Osteocyte (in vitro differentiated cells): ENCODE measurements around the gene MEF2D. TPM values are rescaled to one million over a fixed set of nuclear protein-coding genes. Genes with fewer than 3 reads are reported as not detected.

Source experiments
- DNase-seq: peaks from one replicate; pipeline ENCODE4 v3.0.0; 2021; ENCODE audit warnings: mixed read lengths; ENCODE audit not compliant: unreplicated experiment; ENCODE audit errors: extremely low spot score
- H3K27ac Mint-ChIP-seq: one replicate; pipeline ENCODE4 v1.8.0; 2021; ENCODE audit warnings: mild to moderate bottlenecking, mixed read lengths; ENCODE audit not compliant: unreplicated experiment
- H3K27me3 Mint-ChIP-seq: one replicate; pipeline ENCODE4 v1.8.0; 2021; ENCODE audit warnings: mixed read lengths; ENCODE audit not compliant: unreplicated experiment
- H3K36me3 Mint-ChIP-seq: one replicate; pipeline ENCODE4 v1.8.0; 2021; ENCODE audit warnings: mixed read lengths; ENCODE audit not compliant: unreplicated experiment
- H3K4me1 Mint-ChIP-seq: one replicate; pipeline ENCODE4 v1.8.0; 2021; ENCODE audit warnings: mixed read lengths; ENCODE audit not compliant: unreplicated experiment
- H3K4me3 Mint-ChIP-seq: one replicate; pipeline ENCODE4 v1.8.0; 2021; ENCODE audit warnings: mild to moderate bottlenecking, moderate library complexity, mixed read lengths; ENCODE audit not compliant: unreplicated experiment
- H3K9me3 Mint-ChIP-seq: one replicate; pipeline ENCODE4 v1.8.0; 2021; ENCODE audit warnings: mixed read lengths; ENCODE audit not compliant: unreplicated experiment
- microRNA-seq: library from miRNA; unstranded; fragments of <30 nt; microRNA quantifications from one replicate; pipeline ENCODE4 v1.1.0, GENCODE V29; 2020; ENCODE audit not compliant: unreplicated experiment
- total RNA-seq: library from RNA; stranded (reverse); gene quantifications from 2 replicates; pipeline ENCODE4 v1.2.1, GENCODE V29; 2021
- TF ChIP-seq, protein P1 (sequence below): fragments of 200-600 bp; sonication (generic); IDR thresholded peaks from 2 replicates; pipeline ENCODE4 v1.5.0; 2021; ENCODE audit warnings: antibody characterized with exemption, mild to moderate bottlenecking, moderate library complexity

Gene MEF2D
- total RNA-seq, 1 donor from 2014 or later = 45.8 TPM

GRCh38 chr1:156418416-156419070, 82.0 kb downstream of the MEF2D start:
- no peaks in the 10 kb centered on the region for H3K36me3 Mint-ChIP-seq
- peaks cover 16% of the 10 kb centered on the region for H3K4me1 Mint-ChIP-seq
- no peak for DNase-seq
- H3K4me3 Mint-ChIP-seq = no peak overlapping the region
- TF ChIP-seq, protein P1, sequence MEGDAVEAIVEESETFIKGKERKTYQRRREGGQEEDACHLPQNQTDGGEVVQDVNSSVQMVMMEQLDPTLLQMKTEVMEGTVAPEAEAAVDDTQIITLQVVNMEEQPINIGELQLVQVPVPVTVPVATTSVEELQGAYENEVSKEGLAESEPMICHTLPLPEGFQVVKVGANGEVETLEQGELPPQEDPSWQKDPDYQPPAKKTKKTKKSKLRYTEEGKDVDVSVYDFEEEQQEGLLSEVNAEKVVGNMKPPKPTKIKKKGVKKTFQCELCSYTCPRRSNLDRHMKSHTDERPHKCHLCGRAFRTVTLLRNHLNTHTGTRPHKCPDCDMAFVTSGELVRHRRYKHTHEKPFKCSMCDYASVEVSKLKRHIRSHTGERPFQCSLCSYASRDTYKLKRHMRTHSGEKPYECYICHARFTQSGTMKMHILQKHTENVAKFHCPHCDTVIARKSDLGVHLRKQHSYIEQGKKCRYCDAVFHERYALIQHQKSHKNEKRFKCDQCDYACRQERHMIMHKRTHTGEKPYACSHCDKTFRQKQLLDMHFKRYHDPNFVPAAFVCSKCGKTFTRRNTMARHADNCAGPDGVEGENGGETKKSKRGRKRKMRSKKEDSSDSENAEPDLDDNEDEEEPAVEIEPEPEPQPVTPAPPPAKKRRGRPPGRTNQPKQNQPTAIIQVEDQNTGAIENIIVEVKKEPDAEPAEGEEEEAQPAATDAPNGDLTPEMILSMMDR = no peak
- H3K27ac Mint-ChIP-seq = no peak overlapping the region
- no peaks in the 10 kb centered on the region for H3K9me3 Mint-ChIP-seq
- peaks cover 92% of the 10 kb centered on the region for H3K27me3 Mint-ChIP-seq

DNA sequence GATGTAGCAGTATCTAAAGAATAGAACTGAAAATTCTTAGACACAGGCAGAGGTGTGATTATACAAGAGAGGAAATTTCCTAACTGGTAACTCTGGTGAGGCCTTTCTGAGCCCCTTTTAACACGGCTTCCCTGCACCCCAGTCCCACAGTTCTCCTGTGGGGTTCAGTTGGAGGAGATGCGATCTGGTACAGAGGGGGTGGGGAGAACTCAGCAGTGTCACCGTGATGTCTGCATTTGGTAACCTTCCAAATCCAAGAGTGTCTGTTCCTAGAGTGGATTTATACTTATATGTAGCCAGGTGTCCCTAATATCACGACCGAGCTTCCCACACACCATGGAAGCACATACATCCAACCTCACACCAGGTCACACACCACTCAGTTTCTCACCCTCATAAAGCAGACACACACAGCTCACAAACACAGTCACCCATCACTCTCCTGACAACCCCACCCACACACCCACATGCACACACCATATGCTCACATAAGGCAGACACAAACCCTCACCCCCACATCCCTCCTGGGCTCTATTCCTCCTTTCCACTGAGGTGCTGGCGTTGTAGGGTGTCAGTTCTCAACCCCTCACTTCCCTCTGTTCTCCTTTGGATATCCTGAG, 83.1 kb downstream of the MEF2D start:
- no peaks in the 10 kb centered on the region for H3K36me3 Mint-ChIP-seq
- no peak for DNase-seq
- no peak overlapping the region for H3K27ac Mint-ChIP-seq
- H3K4me1 Mint-ChIP-seq = peaks cover 16% of the 10 kb centered on the region
- H3K27me3 Mint-ChIP-seq = peaks cover 84% of the 10 kb centered on the region
- no peaks in the 10 kb centered on the region for H3K9me3 Mint-ChIP-seq
- TF ChIP-seq, protein P1 = no peak
- H3K4me3 Mint-ChIP-seq = no peak overlapping the region

- no peak overlapping the region for H3K4me3 Mint-ChIP-seq
- no peaks in the 10 kb centered on the region for H3K9me3 Mint-ChIP-seq
- TF ChIP-seq, protein P1 = no peak
- DNase-seq = no peak
- peaks cover 15% of the 10 kb centered on the region for H3K4me1 Mint-ChIP-seq
- H3K36me3 Mint-ChIP-seq = no peaks in the 10 kb centered on the region
- peaks cover 84% of the 10 kb centered on the region for H3K27me3 Mint-ChIP-seq
- no peak overlapping the region for H3K27ac Mint-ChIP-seq
These were observed 83.6 kb downstream of the MEF2D start for GRCh38 chr1:156416993-156417392.

- H3K27ac Mint-ChIP-seq = no peak overlapping the region
- no peak for DNase-seq
- no peaks in the 10 kb centered on the region for H3K36me3 Mint-ChIP-seq
- H3K4me3 Mint-ChIP-seq = no peak overlapping the region
- H3K9me3 Mint-ChIP-seq = no peaks in the 10 kb centered on the region
- H3K27me3 Mint-ChIP-seq = peaks cover 84% of the 10 kb centered on the region
- TF ChIP-seq, protein P1 = no peak
- no peaks in the 10 kb centered on the region for H3K4me1 Mint-ChIP-seq
These were observed 86.0 kb downstream of the MEF2D start for GRCh38 chr1:156414461-156415064.

Small RNA genes within 50 kb of the gene (microRNA-seq; reads per million reads assigned to microRNA genes)
- not detected for gene MIR9-1

Other genes starting within 250 kb of the MEF2D start
- 75.8 and 78.1 TPM in 2 replicates for gene SMG5, start 217.9 kb downstream of the MEF2D start, total RNA-seq
- 2.6 and 3.3 TPM in 2 replicates for gene TMEM79, start 216.4 kb downstream of the MEF2D start, total RNA-seq
- 77.1 and 86.4 TPM in 2 replicates for gene GLMP, start 205.1 kb downstream of the MEF2D start, total RNA-seq
- gene VHLL, start 201.5 kb downstream of the MEF2D start, total RNA-seq = not detected in 2 replicates
- 192 and 193 TPM in 2 replicates for gene CCT3, start 162.5 kb downstream of the MEF2D start, total RNA-seq
- not detected in 2 replicates for gene TSACC, start 162.2 kb downstream of the MEF2D start, total RNA-seq
- gene RHBG, start 131.6 kb downstream of the MEF2D start, total RNA-seq = not detected in 2 replicates
- 8.6 and 9.8 TPM in 2 replicates for gene IQGAP3, start 71.8 kb upstream of the MEF2D start, total RNA-seq
- not detected in 2 replicates for gene TTC24, start 78.9 kb upstream of the MEF2D start, total RNA-seq
- 59.2 and 63.4 TPM in 2 replicates for gene NAXE, start 91.0 kb upstream of the MEF2D start, total RNA-seq
- gene GPATCH4, start 100.7 kb upstream of the MEF2D start, total RNA-seq = 17.2 and 20.6 TPM in 2 replicates
- gene HAPLN2, start 118.6 kb upstream of the MEF2D start, total RNA-seq = 0.35 TPM in 1 of 2 replicates, not detected in the other
- 0.29 and 0.43 TPM in 2 replicates for gene BCAN, start 141.3 kb upstream of the MEF2D start, total RNA-seq
- 24.2 and 26.5 TPM in 2 replicates for gene NES, start 176.6 kb upstream of the MEF2D start, total RNA-seq
- 144 and 146 TPM in 2 replicates for gene CRABP2, start 204.8 kb upstream of the MEF2D start, total RNA-seq
- 21.3 and 24.1 TPM in 2 replicates for gene METTL25B, start 227.7 kb upstream of the MEF2D start, total RNA-seq
- 33.0 and 37.7 TPM in 2 replicates for gene ISG20L2, start 228.0 kb upstream of the MEF2D start, total RNA-seq
- 52.6 and 55.8 TPM in 2 replicates for gene MRPL24, start 240.3 kb upstream of the MEF2D start, total RNA-seq